HL-60 (cell line): Measurements from ENCODE around the gene IGBP1.

Experiments
- GABPA ChIP-seq: IDR thresholded peaks from 2 replicates; pipeline ENCODE4 v1.6.1; 2012; ENCODE audit warnings: low read depth
- POLR2AphosphoS5 ChIP-seq: IDR thresholded peaks from 2 replicates; pipeline ENCODE4 v1.6.1; 2012; ENCODE audit warnings: low read depth
- TF ChIP-seq, protein P1 (sequence below): IDR thresholded peaks from one replicate; pipeline ENCODE4 v1.5.1; 2011; ENCODE audit warnings: low read length, control low read depth, inconsistent platforms; ENCODE audit not compliant: insufficient read depth
- TF ChIP-seq, protein P2 (sequence below): IDR thresholded peaks from 2 replicates; pipeline ENCODE4 v1.6.1; 2012; ENCODE audit warnings: low read depth; ENCODE audit not compliant: insufficient replicate concordance

DNA sequence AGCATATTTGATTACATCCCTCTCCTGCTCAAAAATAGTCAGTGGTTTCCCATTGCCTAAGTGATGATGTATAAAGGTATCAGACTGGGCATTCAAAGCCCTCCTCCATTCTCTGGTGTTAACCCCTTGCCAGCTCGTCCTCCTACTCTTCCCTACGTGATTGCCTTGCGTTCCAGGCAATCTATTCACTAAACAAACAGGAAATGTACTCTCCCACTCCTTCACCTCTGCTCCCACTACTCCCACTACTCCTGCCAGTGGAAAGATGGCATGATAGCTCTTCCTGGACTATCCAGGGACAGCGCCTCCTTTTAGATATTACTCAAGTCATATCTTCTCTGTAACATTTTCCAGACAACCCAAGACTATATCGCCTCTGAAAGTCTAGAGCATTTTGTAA lies 49.8 kb downstream of the IGBP1 start:
- TF ChIP-seq, protein P1, sequence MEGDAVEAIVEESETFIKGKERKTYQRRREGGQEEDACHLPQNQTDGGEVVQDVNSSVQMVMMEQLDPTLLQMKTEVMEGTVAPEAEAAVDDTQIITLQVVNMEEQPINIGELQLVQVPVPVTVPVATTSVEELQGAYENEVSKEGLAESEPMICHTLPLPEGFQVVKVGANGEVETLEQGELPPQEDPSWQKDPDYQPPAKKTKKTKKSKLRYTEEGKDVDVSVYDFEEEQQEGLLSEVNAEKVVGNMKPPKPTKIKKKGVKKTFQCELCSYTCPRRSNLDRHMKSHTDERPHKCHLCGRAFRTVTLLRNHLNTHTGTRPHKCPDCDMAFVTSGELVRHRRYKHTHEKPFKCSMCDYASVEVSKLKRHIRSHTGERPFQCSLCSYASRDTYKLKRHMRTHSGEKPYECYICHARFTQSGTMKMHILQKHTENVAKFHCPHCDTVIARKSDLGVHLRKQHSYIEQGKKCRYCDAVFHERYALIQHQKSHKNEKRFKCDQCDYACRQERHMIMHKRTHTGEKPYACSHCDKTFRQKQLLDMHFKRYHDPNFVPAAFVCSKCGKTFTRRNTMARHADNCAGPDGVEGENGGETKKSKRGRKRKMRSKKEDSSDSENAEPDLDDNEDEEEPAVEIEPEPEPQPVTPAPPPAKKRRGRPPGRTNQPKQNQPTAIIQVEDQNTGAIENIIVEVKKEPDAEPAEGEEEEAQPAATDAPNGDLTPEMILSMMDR = no peak
- no peak for TF ChIP-seq GABPA
- no peak for TF ChIP-seq POLR2AphosphoS5
- TF ChIP-seq, protein P2, sequence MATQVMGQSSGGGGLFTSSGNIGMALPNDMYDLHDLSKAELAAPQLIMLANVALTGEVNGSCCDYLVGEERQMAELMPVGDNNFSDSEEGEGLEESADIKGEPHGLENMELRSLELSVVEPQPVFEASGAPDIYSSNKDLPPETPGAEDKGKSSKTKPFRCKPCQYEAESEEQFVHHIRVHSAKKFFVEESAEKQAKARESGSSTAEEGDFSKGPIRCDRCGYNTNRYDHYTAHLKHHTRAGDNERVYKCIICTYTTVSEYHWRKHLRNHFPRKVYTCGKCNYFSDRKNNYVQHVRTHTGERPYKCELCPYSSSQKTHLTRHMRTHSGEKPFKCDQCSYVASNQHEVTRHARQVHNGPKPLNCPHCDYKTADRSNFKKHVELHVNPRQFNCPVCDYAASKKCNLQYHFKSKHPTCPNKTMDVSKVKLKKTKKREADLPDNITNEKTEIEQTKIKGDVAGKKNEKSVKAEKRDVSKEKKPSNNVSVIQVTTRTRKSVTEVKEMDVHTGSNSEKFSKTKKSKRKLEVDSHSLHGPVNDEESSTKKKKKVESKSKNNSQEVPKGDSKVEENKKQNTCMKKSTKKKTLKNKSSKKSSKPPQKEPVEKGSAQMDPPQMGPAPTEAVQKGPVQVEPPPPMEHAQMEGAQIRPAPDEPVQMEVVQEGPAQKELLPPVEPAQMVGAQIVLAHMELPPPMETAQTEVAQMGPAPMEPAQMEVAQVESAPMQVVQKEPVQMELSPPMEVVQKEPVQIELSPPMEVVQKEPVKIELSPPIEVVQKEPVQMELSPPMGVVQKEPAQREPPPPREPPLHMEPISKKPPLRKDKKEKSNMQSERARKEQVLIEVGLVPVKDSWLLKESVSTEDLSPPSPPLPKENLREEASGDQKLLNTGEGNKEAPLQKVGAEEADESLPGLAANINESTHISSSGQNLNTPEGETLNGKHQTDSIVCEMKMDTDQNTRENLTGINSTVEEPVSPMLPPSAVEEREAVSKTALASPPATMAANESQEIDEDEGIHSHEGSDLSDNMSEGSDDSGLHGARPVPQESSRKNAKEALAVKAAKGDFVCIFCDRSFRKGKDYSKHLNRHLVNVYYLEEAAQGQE = no peak
